Forelimb muscle (tissue), 1 donor: ENCODE results near the gene UBTF. TPM values are rescaled to one million over a fixed set of nuclear protein-coding genes. Genes with fewer than 3 reads are reported as not detected.
"Not testable (repeated sequence)": the region's sequence is repeated elsewhere in the genome, so short reads cannot be mapped to it uniquely, and the experiment has no call there.

Experiments used
- DNase-seq: peaks from one replicate; pipeline ENCODE4 v3.0.0-alpha.2; 2013; ENCODE audit warnings: low read depth
- polyA plus RNA-seq: library from polyadenylated mRNA; unstranded; fragments of 120-200 nt; gene quantifications from one replicate; pipeline ENCODE4 v1.2.1, GENCODE V29; 2013; ENCODE audit not compliant: insufficient read length

UBTF gene
- polyA plus RNA-seq, 1 donor: 60.6 TPM

- DNase-seq: no peak
Observed at GRCh38 chr17:44247876-44248736, 28.6 kb upstream of the UBTF start.

DNA sequence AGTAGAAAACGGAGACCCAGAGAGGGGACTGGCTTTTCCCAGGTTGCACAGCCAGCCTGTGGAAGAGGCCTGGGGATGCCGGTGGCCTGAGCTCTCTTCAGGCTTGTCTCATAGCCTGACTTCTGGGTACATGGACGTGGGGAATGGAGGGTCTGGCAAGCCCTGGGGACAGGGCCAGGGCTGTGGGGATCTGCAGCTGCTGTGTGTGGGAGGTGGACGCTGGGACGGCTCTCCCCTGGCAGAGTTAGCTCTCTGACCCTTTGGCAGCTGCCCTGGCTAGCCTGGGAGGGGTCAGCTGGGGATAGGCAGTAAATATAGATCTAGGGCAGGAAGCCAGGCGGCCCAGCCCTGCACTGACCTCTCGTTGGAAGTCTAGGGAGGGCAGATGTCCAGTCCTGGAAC, 28.0 kb upstream of the UBTF start:
- no peak for DNase-seq

DNA sequence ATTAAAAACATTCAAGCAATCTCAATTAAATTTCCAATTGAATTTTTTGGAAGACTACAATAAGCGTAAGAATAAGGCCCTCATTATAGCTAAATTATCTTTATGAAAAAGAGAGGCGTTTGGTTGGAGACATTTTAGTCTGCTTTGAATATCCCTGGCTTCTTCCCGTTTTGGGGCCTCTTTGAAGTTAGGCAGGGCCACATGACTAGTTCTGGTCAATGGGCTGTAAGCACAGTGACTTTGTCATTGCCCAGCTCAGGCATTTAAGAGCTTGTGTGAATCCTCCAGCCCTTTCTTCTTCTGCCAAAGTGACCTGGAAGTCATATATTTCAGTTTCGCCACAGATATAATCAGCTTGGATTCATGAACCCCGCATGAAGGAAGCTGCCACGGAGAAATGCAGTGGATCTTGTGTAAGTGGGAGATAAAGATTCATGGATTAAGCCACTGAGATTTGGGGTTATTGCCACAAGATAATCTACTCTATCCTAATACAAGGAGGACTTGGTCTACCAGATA, 21.7 kb upstream of the UBTF start:
- no peak for DNase-seq

- not testable (repeated sequence) for DNase-seq
Observed at GRCh38 chr17:44237886-44238285, 18.4 kb upstream of the UBTF start.

DNA sequence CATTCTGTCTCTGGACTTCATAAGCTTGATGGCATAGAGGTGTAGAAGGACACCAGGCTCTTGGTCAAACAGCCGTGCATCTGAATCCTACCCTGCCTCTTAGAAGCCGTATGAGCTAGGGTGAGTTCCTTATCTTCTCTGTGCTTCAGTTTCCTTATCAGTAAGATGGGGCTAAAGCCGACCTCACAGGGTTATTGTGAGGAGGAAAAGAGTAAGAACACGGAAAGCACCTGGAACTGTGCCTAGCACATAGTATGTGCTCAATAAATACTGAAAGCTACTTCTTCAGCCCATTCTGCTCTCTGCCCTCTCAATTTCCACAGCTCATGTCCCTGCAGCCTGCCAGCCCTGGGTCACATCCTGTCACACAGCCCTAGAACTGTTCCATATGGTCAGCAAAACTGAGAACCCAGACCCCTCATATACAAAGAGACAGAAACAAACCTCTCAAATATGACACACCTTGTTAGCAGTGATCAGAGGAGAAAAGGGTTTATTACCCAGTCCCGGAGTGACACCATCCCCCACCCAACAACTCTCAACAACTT, 17.0 kb upstream of the UBTF start:
- no peak for DNase-seq

DNA sequence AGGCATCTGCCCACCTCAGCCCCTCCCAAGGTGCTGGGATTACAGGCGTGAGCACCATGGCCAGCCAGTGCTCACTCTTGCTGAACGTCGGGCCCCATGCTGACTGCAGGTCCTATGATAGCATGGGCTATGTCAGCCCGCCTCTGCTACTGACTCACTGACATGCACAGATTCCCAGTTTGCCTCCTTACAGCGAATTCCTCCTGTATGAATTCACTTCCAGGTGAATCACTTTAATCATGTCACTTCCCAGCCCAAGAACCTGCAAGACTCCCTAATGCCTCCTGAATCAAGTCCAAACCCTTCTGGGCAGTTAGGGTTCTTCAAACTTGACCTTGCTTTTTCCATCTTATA, 16.1 kb upstream of the UBTF start:
- DNase-seq: no peak

DNA sequence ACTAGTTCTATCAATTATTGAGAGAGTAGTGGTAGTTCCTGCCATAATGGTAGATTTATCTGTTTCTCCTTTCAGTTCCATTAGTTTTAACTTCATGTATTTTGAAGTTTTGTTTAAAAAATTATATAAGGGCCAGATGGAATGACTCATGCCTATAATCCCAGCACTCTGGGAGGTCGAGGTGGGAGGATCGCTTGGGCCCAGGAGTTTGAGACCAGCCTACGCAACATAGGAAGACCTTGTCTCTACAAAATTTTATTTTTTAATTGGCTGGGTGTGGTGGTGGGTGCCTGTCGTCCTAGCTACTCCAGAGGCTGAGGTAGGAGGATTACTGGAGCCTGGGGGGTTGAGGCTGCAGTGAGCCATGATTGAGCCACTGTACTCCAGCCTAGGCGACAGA, 14.1 kb upstream of the UBTF start:
- no peak for DNase-seq

DNA sequence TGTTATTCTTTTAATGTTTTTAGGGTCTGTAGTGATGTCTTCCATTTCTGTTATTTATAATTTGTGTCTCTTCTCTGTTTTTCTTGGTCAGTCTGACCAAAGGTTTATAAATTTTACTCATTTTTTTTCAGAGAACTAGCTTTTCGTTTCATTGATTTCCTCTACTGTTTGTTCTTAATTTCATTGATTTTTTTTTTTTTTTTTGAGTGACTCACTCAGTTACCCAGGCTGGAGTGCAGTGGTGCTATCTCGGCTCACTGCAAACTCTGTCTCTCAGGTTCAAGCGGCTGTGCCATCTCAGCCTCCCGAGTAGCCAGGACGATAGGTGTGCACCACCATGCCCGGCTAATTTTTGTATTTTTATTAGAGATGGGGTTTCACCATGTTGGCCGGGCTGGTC, 12.6 kb upstream of the UBTF start:
- DNase-seq: no peak

DNA sequence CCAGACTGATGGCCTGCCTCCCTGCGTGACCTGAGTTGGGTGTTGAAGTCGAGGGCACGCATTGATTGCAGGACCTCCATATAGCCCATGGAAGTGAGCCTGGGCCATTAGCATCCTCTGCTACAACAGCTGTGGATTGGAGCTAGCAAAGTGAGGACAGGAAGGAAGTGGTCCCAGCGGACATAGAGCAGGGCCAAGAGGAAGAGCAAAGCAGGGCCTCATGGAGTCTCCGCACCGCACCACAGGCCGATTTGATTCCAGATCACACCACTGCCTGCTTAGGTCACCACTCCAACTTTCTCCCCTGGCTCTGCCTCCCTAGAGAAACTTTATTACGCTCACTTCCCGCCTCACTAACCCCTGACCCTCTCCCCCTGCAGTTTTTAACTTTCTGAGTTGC, 10.7 kb upstream of the UBTF start:
- no peak for DNase-seq

GRCh38 chr17:44229090-44229489, 9.6 kb upstream of the UBTF start:
- DNase-seq: no peak

GRCh38 chr17:44223541-44224071, 4.1 kb upstream of the UBTF start:
- no peak for DNase-seq

DNA sequence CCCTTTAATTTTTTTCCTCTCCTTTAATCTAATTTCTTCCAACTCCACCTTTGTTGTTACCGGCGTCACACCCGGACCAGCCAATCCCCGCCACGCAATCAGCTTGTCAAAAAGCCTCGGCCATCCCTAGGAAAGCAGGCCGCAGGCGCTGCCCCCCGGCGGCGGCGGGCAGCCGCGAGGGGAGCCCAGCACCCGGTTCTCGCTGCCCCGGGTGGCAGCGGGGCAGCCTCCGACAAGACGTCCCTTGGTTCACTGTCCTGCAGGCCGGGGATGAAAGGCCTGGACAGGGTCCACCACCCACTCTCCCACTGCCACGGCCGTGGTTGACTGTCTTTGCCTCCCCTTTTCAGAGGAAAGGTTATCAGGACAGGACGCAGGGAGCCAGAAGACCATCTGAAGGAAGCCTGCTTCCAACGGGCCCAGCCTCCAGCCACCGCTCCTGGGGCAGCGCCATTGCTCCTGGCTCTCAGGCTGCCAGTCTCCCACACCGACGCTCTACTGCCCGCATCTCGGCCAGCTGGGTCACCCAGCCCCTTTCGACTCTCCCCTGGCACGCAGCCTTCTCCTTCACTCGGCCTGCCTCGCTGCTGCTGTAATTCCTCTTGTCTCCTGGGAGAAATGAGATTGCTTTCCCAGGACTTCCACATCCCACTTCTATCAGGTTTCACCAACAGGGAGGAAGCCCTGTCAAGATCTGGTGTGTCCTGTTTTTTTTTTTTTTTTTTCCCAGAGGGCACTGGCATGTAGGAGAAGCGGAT, 2.8 kb upstream of the UBTF start:
- no peak for DNase-seq

DNA sequence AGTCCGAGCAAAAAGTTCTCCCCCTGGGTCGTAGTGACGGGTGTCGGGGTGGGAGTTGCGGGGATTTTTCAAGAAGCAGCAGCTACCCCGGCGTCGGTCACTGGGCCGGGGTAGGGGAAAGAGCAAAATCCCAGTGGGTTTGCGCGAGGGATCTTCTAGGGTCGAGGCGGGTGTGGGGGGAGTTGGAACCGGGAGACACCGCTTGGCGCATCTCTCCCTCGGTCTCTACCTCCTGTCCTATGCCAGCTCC, 2.3 kb upstream of the UBTF start:
- no peak for DNase-seq

GRCh38 chr17:44221084-44221861, 1.8 kb upstream of the UBTF start:
- no peak for DNase-seq

- DNase-seq: no peak
Observed at GRCh38 chr17:44220213-44221083, 973 bp upstream of the UBTF start.

DNA sequence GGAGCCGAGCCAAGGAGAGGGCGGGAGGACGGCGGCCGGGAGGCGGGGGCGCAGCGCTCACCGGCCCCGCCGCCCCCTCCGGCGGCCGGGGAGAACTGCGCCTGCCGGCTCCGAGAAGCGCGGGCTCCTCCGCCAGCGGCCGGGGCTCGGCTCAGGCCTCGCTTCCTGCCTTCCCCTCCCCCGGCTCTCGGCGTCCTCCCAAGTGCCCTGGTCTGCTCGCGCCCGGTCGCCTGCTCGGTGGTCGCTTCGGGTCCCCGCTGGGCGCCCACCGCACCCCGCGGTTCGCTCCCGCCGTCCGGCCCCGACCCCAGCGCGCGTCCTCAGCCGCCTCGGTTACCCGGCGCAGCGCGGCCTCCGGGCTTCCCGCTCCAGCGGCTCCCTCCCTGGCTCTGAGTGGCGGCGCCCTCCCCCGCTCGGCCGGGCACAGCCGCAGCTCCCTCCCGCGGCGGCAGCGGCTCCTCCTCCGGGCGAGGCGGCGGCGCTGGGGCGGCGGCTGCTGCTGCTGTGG, 313 bp downstream of the UBTF start:
- DNase-seq: no peak

GRCh38 chr17:44218344-44219107, 949 bp downstream of the UBTF start:
- no peak for DNase-seq

DNA sequence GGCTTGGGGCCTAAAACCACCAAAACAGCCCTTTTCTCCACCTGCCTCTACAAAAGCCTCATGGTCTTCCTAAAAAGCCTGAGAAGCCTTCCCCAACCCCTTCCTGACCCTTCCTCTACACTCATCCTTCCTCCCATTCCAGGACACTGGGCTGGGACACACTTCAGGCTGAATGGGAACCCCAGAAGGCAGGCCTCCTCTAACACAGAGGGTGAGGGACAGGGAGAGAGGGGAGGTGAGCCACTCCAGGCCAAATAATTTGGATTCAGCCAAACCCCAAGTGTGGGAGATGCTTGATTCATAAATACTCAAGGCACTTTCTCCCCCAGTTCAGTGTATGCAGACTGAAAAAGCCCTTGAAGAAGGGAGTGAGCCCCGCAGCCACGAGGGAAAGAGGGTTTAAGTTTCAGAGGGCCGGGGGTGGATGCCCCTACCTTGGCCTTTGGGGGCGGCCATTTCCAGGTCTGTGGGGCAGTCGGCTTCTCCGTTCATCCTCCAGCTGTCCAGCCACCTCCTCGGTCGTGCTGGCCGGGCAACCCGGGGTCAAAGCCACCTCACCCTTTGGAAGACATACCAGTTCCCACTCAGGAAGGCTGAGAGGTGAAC, 1.6 kb downstream of the UBTF start:
- no peak for DNase-seq

DNA sequence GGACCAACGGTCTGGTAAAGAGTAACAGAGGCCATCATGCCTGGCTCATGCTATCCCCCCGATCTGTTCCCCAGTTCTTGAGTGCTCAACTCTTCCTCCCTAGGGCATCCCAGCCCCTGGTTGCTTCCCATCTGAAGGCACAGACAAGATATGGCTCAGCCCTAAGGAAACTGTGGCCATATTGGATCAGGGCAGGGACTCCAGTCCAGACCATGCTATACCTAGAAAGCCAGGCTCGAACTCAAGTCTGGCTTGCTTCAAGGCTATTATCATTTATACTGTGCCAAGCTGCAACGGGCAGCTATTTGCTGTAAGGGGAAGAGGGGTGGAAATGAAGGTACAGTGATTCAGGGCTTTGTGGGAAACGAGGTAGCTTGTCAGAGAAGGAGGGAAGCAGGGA, 2.8 kb downstream of the UBTF start:
- no peak for DNase-seq

GRCh38 chr17:44216173-44216572, 3.3 kb downstream of the UBTF start:
- no peak for DNase-seq
